C4-2B (cell line): ENCODE data around the gene S1PR3.

Source experiments
- H3K27ac ChIP-seq: fragments of 450-650 bp; 2 replicates; pipeline ENCODE4 v1.5.1; 2017
- ZFX ChIP-seq: fragments of 450-650 bp; IDR thresholded peaks from 2 replicates; pipeline ENCODE4 v1.6.1; 2017
- TF ChIP-seq, protein P1 (sequence below): fragments of 450-650 bp; conservative IDR thresholded peaks from 2 replicates; pipeline ENCODE4 v1.5.1; 2017; ENCODE audit warnings: mild to moderate bottlenecking

S1PR3 gene

DNA sequence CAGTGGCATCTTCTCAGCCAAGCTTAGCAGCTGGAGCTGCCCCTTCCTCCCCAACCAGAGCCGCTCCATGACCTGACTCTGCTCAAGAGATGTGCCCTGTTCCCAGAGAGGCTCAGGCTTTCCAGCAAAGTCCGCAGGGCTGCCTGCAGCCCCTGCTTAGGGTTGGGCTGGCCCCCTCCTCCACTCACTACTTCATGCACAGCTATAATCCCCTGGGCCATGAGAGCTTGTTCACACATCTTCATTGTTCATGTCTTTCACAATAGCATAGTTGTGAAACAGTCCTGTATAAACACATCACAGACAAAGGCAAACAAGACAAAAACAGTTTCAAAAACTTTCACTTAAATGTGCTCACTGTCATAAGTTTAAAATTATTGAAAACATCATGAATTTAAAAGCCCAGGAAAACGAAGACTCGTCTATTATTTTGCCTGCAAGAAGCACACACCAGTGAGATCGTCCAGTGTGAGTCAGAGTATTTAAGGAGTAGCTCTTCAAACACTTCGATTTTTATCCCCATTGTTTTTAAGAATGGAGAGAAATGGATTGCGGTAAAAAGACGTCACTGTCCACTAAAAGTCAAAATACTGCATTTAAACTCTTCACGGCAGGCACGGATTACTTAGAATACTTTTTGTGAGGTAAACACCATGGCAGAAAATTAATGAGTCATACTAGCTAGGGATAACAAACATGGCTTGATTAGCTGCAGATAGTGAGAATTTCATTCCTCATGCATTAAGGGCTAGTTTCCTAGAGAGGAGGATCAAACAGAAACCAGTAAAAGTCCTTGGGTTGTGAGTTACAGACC is 40.7 kb upstream of the S1PR3 start:
- TF ChIP-seq ZFX: no peak
- TF ChIP-seq, protein P1, sequence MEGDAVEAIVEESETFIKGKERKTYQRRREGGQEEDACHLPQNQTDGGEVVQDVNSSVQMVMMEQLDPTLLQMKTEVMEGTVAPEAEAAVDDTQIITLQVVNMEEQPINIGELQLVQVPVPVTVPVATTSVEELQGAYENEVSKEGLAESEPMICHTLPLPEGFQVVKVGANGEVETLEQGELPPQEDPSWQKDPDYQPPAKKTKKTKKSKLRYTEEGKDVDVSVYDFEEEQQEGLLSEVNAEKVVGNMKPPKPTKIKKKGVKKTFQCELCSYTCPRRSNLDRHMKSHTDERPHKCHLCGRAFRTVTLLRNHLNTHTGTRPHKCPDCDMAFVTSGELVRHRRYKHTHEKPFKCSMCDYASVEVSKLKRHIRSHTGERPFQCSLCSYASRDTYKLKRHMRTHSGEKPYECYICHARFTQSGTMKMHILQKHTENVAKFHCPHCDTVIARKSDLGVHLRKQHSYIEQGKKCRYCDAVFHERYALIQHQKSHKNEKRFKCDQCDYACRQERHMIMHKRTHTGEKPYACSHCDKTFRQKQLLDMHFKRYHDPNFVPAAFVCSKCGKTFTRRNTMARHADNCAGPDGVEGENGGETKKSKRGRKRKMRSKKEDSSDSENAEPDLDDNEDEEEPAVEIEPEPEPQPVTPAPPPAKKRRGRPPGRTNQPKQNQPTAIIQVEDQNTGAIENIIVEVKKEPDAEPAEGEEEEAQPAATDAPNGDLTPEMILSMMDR: no peak
- H3K27ac ChIP-seq: no peak overlapping the region

DNA sequence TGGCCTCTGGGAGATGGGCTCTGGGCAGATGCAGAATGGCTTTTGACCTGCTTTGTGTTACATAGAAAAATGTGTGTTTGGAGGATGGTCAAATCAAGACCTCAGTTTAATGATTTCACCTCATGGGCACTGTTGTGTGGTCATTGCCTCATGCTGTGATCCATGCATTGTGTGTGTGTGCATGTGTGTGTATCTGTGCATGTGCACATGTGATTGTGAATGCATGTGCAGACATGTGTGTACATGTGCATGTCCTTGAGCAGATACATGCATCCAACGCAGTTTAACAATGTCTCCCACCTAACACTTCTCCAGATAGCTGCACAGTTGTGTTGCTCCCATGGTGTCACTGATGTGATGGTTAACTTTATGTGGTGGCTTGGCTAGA is 40.1 kb upstream of the S1PR3 start:
- no peak for TF ChIP-seq ZFX
- TF ChIP-seq, protein P1: no peak

DNA sequence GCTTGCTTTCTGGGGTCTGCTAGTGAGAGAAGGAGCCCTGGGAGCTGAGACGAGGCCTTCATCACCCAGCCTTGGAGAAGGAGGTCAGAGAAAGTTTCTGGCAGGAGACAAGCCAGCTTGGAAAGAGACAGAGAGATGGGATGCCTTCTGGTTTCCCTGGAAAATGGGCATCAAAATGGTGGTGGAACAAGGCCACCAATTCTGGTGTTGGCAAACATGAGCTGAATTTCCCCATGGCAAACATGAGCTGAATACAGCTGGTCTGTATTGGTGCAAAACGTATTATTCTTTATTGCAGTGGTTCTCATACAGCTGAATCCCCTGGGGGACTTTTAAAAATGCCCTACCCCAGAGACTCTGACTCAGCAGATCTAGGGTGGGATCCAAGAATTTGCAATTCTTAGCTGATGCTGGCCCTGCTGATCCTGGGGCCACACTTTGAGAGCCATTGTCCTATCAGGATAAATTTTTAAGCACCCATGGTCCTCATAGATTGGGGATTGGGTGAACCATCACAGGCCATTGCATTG is 39.1 kb upstream of the S1PR3 start:
- TF ChIP-seq, protein P1: no peak
- no peak for TF ChIP-seq ZFX
- H3K27ac ChIP-seq: no peak overlapping the region

More for the DNA sequence above, 40.1 kb upstream of the S1PR3 start:
- H3K27ac ChIP-seq: no peak overlapping the region

DNA sequence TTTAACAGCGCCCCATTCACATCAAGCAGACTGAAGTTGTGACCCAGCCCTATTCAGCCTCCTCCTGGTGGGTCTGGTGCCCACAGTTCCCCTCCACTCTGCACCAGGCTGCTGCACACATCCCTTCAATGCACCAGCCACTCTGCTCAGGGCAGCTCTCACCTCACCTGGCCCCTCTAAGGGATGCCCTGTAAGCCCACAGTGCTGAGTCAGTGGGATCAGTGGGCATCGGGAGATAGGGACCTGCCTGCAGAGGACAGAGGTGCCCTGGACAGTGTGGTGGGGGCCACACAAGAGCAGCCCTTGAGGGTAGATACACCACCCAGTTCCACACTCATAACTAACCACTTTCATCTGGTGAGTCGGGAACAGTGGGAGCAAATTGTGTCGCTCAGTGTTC is 38.3 kb upstream of the S1PR3 start:
- no peak overlapping the region for H3K27ac ChIP-seq
- TF ChIP-seq, protein P1: no peak
- no peak for TF ChIP-seq ZFX

- TF ChIP-seq, protein P1: no peak
- TF ChIP-seq ZFX: no peak
- no peak overlapping the region for H3K27ac ChIP-seq
Measured at GRCh38 chr9:88953381-88954029, 37.8 kb upstream of the S1PR3 start.

DNA sequence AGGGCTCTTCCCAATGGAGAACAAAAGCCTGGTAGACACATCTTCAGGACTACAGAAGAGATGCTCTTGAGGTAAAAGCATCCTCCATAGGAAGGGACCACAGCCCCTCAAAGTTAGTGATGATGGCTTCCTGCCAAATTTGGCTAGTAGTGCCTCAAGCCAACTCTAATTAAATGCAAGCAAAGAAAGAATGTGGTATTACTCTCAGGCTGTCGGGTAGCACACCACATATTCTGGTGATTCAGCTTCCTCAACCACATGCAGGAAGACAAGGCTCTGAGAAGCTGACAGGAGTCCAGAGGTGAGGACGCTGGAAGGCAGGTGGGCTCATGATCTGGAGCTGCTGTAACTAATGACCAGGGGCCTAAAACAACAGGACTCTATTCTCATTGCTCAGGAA is 37.2 kb upstream of the S1PR3 start:
- TF ChIP-seq, protein P1: no peak
- TF ChIP-seq ZFX: no peak
- no peak overlapping the region for H3K27ac ChIP-seq

DNA sequence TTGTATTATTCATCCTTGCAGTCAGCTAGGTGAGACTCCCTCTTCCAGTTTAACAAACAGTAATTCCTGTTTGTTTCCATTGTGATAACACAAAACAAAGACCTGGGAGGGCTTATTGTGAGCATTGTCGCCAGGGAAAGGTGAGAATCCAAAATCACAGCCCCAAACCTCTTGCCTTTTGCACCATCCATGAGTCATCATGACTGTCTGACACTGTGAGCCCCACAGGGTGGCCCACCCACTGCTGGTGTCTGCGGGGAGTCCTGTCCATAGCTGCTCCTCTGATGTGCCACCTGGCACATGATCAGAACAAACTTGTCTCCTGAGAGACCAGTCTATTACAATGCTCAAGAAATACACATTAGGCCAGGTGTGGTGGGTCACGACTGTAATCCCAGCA is 33.7 kb upstream of the S1PR3 start:
- no peak for TF ChIP-seq ZFX
- TF ChIP-seq, protein P1: no peak
- H3K27ac ChIP-seq: no peak overlapping the region
